MM.1S (cell line): ENCODE measurements around the gene TUBA4A.

Experiments used
- DNase-seq: peaks from one replicate; pipeline ENCODE4 v3.0.0-alpha.2; 2015
- H2AFZ ChIP-seq: fragments of 300-600 bp; sonication (generic); 2 replicates; pipeline ENCODE4 v1.6.0; 2016; ENCODE audit warnings: antibody characterized with exemption, low read length
- H3F3A ChIP-seq: fragments of 300-600 bp; sonication (generic); 2 replicates; pipeline ENCODE4 v1.6.1; 2016; ENCODE audit warnings: mild to moderate bottlenecking, antibody characterized with exemption, low read length, moderate library complexity, mixed read lengths; ENCODE audit not compliant: insufficient read depth
- H3K27ac ChIP-seq: fragments of 300-600 bp; sonication (generic); 2 replicates; pipeline ENCODE4 v1.5.1; 2016; ENCODE audit warnings: mild to moderate bottlenecking, low read length
- H3K27me3 ChIP-seq: fragments of 300-600 bp; sonication (generic); replicated peaks from 2 replicates; pipeline ENCODE4 v1.6.0; 2016; ENCODE audit warnings: low read length; ENCODE audit not compliant: insufficient read depth
- H3K36me3 ChIP-seq: fragments of 300-600 bp; sonication (generic); replicated peaks from 2 replicates; pipeline ENCODE4 v1.6.1; 2016; ENCODE audit warnings: mild to moderate bottlenecking, low read length, mixed read lengths; ENCODE audit not compliant: insufficient read depth
- H3K4me1 ChIP-seq: fragments of 300-600 bp; sonication (generic); 2 replicates; pipeline ENCODE4 v1.6.1; 2016; ENCODE audit warnings: low read length, mixed read lengths
- H3K4me2 ChIP-seq: fragments of 300-600 bp; sonication (generic); 2 replicates; pipeline ENCODE4 v1.6.0; 2016; ENCODE audit warnings: low read depth, low read length
- H3K4me3 ChIP-seq: fragments of 300-600 bp; sonication (generic); 2 replicates; pipeline ENCODE4 v1.5.1; 2016; ENCODE audit warnings: low read length, mixed read lengths
- H3K79me2 ChIP-seq: fragments of 300-600 bp; sonication (generic); 2 replicates; pipeline ENCODE4 v1.6.1; 2016; ENCODE audit warnings: mixed run types, low read length, mixed read lengths
- H3K9ac ChIP-seq: fragments of 300-600 bp; sonication (generic); 2 replicates; pipeline ENCODE4 v1.6.1; 2016; ENCODE audit warnings: low read length, mixed read lengths
- H3K9me2 ChIP-seq: fragments of 300-600 bp; sonication (generic); replicated peaks from 2 replicates; pipeline ENCODE4 v1.6.1; 2016; ENCODE audit warnings: mild to moderate bottlenecking, low read length, mixed read lengths; ENCODE audit not compliant: insufficient read depth
- H3K9me3 ChIP-seq: fragments of 300-600 bp; sonication (generic); replicated peaks from 2 replicates; pipeline ENCODE4 v1.6.1; 2016; ENCODE audit warnings: mild to moderate bottlenecking, low read length, mixed read lengths; ENCODE audit not compliant: insufficient read depth
- H4K20me1 ChIP-seq: fragments of 300-600 bp; sonication (generic); 2 replicates; pipeline ENCODE4 v1.6.1; 2016; ENCODE audit warnings: mild to moderate bottlenecking, low read length, moderate library complexity, mixed read lengths; ENCODE audit not compliant: insufficient read depth
- CTCF ChIP-seq: fragments of 300-600 bp; sonication (generic); IDR thresholded peaks from 2 replicates; pipeline ENCODE4 v1.5.1; 2016; ENCODE audit warnings: antibody characterized with exemption, low read length, mixed read lengths
- EZH2 ChIP-seq: fragments of 300-600 bp; sonication (generic); optimal IDR thresholded peaks from 2 replicates; pipeline ENCODE3; 2017; ENCODE audit warnings: low read depth, mild to moderate bottlenecking, antibody characterized with exemption, low read length, mixed read lengths
- EZH2phosphoT487 ChIP-seq: fragments of 300-600 bp; sonication (generic); IDR thresholded peaks from 2 replicates; pipeline ENCODE4 v1.6.1; 2018; ENCODE audit warnings: antibody characterized with exemption, low read length

Gene TUBA4A

GRCh38 chr2:219293736-219294231 lies 40.1 kb upstream of the TUBA4A start:
- no peak overlapping the region for H2AFZ ChIP-seq
- H3F3A ChIP-seq, result peaks cover 5% of the 10 kb centered on the region; the same call in 1 of the 2 replicates
- H3K9me3 ChIP-seq, result no peaks in the 10 kb centered on the region
- no peak overlapping the region for H3K9ac ChIP-seq
- H3K27me3 ChIP-seq, result peaks cover 24% of the 10 kb centered on the region
- H3K36me3 ChIP-seq, result no peaks in the 10 kb centered on the region
- no peak for DNase-seq
- no peak overlapping the region for H3K4me3 ChIP-seq
- H4K20me1 ChIP-seq, result no peaks in the 10 kb centered on the region
- no peak for TF ChIP-seq EZH2phosphoT487
- no peak for TF ChIP-seq CTCF
- TF ChIP-seq EZH2, result no peak
- no peak overlapping the region for H3K27ac ChIP-seq
- H3K4me2 ChIP-seq, result no peak overlapping the region
- H3K9me2 ChIP-seq, result no peaks in the 10 kb centered on the region
- peaks cover 6% of the 10 kb centered on the region for H3K4me1 ChIP-seq
- H3K79me2 ChIP-seq, result no peaks in the 10 kb centered on the region

- Histone ChIP-seq H3K4me3 (no peak overlapping the region), H4K20me1 (no peaks in the 10 kb centered on the region), H3K27ac (no peak overlapping the region), H3K9me2 (no peaks in the 10 kb centered on the region), H2AFZ (no peak overlapping the region), H3K4me1 (peaks cover 6% of the 10 kb centered on the region), H3K9ac (no peak overlapping the region), H3K36me3 (no peaks in the 10 kb centered on the region), H3F3A (peaks cover 5% of the 10 kb centered on the region; the same call in 1 of the 2 replicates), H3K79me2 (no peaks in the 10 kb centered on the region), H3K27me3 (peaks cover 24% of the 10 kb centered on the region), H3K9me3 (no peaks in the 10 kb centered on the region), H3K4me2 (no peak overlapping the region)
- no peak for TF ChIP-seq EZH2phosphoT487
- TF ChIP-seq EZH2, result no peak
- TF ChIP-seq CTCF, result no peak
- no peak for DNase-seq
Observed at GRCh38 chr2:219292616-219293015, 38.9 kb upstream of the TUBA4A start.

GRCh38 chr2:219291910-219292490 lies 38.3 kb upstream of the TUBA4A start:
- no peaks in the 10 kb centered on the region for H3K9me3 ChIP-seq
- H3K4me2 ChIP-seq, result no peak overlapping the region
- TF ChIP-seq CTCF, result no peak
- no peak for TF ChIP-seq EZH2phosphoT487
- no peak for TF ChIP-seq EZH2
- H2AFZ ChIP-seq, result no peak overlapping the region
- H3K4me3 ChIP-seq, result no peak overlapping the region
- no peak for DNase-seq
- H3K9me2 ChIP-seq, result no peaks in the 10 kb centered on the region
- H3K36me3 ChIP-seq, result no peaks in the 10 kb centered on the region
- H3F3A ChIP-seq, result peaks cover 5% of the 10 kb centered on the region; the same call in 1 of the 2 replicates
- no peaks in the 10 kb centered on the region for H3K79me2 ChIP-seq
- H3K4me1 ChIP-seq, result peaks cover 6% of the 10 kb centered on the region
- no peak overlapping the region for H3K9ac ChIP-seq
- no peak overlapping the region for H3K27ac ChIP-seq
- peaks cover 24% of the 10 kb centered on the region for H3K27me3 ChIP-seq
- H4K20me1 ChIP-seq, result no peaks in the 10 kb centered on the region
